Fibroblast of skin of right quadriceps (primary cell): ENCODE measurements around the gene NFATC3.
A peak's percentile ranks its signal among the peaks of the same experiment; 100 is the strongest.

Experiments used
- DNase-seq: peaks from one replicate; pipeline ENCODE4 v3.0.0-alpha.2; 2013

NFATC3 gene

DNA sequence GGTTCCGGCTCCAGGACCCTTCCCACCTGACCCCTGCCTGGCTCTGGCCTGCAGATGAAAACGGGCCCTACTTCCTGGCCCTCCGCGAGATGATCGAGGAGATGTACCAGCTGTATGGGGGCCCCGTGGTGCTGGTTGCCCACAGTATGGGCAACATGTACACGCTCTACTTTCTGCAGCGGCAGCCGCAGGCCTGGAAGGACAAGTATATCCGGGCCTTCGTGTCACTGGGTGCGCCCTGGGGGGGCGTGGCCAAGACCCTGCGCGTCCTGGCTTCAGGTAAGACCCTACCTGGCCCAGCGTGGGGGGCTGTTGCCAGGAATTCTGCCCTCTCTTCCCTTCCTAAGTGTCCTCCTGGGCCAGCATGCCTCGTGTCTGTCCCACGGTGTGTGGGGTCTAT lies 170.5 kb downstream of the NFATC3 start:
- DNase-seq: no peak

- DNase-seq: no peak
Observed at GRCh38 chr16:68257251-68257905, 172.2 kb downstream of the NFATC3 start.

GRCh38 chr16:68257906-68258800 lies 173.0 kb downstream of the NFATC3 start:
- DNase-seq: peak; percentile 25

DNA sequence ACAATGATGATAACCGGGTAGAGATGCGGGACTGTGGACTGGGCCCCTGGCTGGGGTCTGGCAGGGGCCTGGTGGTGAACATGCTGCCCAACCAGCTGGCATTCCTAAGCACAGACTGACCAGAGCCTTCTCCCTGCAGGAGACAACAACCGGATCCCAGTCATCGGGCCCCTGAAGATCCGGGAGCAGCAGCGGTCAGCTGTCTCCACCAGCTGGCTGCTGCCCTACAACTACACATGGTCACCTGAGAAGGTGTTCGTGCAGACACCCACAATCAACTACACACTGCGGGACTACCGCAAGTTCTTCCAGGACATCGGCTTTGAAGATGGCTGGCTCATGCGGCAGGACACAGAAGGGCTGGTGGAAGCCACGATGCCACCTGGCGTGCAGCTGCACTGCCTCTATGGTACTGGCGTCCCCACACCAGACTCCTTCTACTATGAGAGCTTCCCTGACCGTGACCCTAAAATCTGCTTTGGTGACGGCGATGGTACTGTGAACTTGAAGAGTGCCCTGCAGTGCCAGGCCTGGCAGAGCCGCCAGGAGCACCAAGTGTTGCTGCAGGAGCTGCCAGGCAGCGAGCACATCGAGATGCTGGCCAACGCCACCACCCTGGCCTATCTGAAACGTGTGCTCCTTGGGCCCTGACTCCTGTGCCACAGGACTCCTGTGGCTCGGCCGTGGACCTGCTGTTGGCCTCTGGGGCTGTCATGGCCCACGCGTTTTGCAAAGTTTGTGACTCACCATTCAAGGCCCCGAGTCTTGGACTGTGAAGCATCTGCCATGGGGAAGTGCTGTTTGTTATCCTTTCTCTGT lies 174.0 kb downstream of the NFATC3 start:
- DNase-seq: no peak

DNA sequence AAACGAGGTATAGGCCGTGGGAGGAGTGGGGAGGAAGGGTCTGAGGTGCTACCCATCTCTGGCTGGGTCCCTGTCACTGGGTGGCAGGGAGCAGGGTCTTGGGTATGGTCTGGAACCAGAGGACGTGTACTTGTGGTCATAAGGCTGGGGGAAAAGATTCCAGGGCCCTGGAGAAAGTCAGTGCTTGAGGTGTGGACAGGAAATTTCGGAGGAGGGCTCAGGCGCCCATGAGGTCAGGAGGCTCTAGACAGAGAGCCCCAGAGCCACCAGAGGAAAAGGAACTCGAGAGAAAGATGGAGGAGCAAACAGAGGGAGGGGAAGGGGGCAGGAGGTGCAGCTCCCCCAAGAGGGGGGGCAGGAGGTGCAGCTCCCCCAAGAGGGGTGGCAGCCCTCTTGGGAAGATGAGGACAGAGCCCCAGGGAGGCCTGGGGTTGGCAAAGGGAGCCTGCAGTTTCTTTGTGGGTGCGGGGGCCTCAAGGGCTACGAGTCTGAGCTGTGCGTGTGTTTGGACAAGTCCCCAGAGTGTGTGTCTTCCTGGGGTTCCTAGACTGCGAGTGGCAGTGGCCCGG lies 178.5 kb downstream of the NFATC3 start:
- no peak for DNase-seq

DNA sequence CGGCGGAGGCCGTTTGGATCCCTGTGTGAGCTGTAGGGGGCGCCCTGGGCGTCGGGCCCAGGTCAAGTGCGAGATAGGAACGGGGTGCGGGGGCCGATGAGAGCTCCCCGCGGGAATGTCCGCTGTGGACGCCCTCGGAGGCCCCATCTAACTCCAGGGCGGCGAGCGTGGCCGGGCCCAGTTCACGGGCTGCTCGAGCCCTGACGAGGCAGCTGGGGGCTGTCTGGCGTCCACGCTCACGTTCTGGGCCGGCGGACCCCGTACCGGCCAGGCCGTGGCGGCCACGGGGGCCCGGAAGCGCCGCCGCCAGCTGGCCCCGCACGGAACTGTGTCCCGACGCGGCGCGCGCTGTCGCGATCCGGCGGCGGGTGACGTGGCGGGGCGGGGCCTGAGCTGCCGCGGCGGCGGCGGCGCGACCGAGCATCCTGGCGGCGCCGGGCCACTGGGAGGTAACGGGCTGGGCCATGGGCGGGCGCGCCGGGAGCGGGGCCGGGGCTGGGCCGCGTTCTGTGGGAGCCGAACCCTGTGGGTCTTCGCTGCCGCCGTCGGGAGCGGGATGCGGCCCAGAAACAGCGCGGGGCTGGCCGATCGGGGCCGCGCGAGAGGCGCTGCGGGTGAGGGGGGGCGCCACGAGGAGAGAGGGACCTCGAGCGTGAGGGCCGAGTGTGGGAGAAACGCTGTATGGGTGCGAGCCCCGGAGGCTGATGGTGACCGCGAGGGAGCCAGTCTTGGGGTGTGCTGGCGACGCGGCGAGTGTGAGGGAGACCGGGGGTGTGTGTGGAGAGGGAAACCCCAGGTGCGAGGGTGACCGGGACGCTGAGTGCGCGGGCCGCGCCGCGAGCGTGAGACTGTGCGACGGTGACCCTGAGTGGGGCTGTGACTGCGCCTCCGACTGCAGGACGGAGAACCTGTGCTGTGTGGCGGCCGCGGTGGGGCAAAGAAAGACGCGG lies 179.2 kb downstream of the NFATC3 start, which contains the start of gene SLC7A6:
TSS of gene SLC7A6 (plus strand) at position 399 of the 950 bp plus-strand sequence. CDS start 10,201 bp downstream, outside the sequence.
- DNase-seq: peak; percentile 74

- DNase-seq: peak; percentile 65
Observed at GRCh38 chr16:68265078-68265920, 180.1 kb downstream of the NFATC3 start.

DNA sequence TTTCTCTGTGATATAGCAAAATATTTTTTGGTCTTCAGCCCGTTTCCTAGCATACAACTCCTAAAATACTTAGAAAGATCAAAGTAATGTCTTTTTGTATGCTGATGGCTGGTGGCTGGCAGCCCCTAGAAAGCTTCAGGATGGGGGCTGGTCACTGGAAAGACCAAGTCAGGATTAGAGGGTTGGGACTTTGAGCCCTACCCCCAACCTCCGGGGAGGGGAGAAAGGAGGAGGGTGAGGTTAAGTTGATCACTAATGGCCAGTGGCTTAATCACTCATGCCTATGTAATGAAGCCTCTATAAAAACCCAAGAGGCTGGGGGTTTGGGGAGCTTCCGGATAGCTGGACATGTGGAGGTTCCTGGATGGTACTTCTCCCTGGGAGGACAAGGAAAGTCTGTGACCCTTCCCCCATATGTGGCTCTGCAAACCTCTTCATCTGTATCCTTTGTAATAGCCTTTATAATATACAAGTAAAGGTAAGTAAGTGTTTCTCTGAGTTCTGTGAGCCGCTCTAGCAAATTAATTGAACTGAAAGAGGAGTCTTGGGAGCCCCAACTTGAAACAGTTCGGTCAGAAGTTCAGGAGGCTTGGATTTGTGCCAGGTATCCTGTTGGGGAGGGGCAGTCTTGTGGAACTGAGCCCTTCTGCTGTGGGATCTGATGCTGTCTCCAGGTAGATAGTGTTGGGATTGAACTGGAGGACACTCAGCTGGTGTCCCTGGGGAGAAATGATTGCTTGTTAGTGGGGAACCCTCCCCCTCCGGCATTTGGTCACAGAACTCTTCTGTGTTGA lies 182.6 kb downstream of the NFATC3 start:
- DNase-seq: no peak

GRCh38 chr16:68269793-68270192 lies 184.6 kb downstream of the NFATC3 start:
- no peak for DNase-seq

GRCh38 chr16:68270353-68270752 lies 185.2 kb downstream of the NFATC3 start:
- DNase-seq: no peak

- no peak for DNase-seq
Observed at GRCh38 chr16:68272507-68273209, 187.5 kb downstream of the NFATC3 start.

- no peak for DNase-seq
Observed at GRCh38 chr16:68273459-68273858, 188.3 kb downstream of the NFATC3 start.

DNA sequence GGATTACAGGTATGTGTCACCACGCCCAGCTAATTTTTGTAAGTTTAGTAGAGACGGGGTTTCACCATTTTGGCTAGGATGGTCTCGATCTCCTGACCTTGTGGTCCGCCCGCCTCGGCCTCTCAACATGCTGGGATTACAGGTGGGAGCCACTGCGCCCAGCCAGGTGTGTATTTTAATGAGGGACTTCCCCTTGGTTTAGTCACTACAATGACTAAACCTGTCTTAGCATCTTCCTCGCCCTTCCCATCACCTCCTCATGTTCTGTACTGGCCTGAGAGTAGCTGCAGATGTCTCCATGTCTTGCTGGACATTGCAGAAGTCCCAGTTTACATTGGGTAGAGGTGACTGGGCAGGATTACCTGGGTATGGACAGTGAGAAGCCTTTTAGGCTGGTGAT lies 188.7 kb downstream of the NFATC3 start:
- DNase-seq: no peak

DNA sequence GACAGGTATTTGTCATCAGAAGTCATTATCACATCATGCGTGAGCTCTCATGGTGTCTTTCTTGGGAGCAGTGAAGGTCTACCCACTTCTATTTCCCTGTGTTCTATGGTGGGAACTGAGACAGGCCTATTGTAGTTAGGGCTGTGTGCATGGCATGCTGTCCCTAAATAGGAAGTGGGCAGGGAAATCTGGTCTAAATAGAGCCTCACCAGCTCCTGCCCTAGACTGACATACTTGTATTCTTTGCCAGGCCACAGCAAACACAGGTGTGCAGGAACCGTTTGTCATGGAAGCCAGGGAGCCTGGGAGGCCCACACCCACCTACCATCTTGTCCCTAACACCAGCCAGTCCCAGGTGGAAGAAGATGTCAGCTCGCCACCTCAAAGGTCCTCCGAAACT lies 189.3 kb downstream of the NFATC3 start:
- DNase-seq: no peak

DNA sequence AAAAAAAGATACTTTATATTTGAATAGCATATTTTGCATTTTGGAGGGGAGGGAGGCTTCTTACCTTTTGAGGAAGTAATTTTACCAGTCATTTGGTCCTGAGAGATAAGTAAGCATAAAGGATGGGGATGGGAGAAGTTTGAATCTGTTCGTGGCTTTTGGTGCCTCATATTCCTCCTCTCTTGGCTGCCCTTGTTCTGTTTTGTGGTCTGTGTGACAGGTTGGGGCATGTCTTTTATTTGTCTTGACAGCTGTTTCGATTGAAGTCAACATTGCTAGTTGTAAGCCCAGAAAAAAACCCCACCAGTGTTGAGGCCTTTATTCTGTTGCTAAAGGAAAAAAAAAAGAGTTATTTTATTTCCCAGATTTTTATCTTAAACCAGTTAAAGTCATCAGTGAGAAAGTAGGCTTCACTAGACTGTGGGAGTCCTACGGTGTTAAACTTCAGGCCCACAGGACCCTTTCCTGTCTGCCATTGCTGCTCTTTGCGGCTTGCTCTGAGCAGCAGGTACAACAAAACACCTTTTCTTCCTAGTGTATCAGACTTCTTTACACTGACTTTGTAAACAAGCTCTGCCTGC lies 190.5 kb downstream of the NFATC3 start:
- DNase-seq: no peak

GRCh38 chr16:68276223-68276622 lies 191.1 kb downstream of the NFATC3 start:
- no peak for DNase-seq
